Measurements from ENCODE around the gene PELI1.

DNA sequence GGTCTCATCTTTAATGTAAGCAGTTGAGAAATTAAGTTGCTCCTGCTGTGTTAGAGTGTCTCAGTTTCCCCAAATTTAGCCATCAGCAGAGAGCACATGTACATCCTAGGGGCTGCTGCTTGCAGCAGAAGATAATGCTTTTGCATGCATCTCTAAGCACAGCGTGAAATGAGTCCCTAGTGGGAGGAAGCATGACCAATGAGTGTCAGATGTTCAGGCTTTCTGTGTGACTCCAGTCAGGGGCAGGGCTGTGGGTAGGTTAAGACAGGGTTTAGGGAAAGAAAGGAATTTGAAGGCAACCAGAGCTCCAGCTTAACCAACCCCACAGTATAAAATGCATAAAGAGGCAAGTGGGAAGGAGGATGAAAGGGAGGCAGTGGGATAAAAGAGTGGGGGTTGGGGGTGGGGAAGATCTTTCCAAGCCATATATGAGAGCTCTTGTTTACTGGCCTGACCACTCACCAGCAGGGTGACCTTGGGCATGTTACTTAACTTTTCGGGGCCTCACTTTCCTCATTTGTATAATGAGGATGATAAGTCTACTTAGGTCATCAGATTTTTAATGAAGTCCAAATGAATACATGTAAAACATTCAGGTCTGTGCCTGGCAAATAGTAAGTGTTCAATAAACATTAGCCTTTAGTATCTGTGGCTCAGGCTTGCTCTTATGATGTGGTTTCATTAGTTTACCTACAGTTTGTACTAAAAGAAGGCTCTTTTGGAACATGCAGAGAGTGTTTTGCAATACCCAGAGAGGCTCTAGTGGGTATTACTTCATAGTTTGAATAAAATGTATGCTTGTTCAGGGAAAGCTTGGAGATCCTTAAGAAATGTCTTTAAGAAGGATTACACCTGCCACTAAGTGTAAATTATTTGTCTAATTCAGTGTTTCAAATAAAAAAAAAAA lies 42.7 kb upstream of the PELI1 start:
- TF ChIP-seq EP300 (conservative IDR thresholded peaks at IDR 0.05; ENCODE audit: poor library complexity, severe bottlenecking) (no peak), MXI1 (conservative IDR thresholded peaks at IDR 0.05; ENCODE audit: poor library complexity, severe bottlenecking) (no peak)
- TF ChIP-seq, protein P1, sequence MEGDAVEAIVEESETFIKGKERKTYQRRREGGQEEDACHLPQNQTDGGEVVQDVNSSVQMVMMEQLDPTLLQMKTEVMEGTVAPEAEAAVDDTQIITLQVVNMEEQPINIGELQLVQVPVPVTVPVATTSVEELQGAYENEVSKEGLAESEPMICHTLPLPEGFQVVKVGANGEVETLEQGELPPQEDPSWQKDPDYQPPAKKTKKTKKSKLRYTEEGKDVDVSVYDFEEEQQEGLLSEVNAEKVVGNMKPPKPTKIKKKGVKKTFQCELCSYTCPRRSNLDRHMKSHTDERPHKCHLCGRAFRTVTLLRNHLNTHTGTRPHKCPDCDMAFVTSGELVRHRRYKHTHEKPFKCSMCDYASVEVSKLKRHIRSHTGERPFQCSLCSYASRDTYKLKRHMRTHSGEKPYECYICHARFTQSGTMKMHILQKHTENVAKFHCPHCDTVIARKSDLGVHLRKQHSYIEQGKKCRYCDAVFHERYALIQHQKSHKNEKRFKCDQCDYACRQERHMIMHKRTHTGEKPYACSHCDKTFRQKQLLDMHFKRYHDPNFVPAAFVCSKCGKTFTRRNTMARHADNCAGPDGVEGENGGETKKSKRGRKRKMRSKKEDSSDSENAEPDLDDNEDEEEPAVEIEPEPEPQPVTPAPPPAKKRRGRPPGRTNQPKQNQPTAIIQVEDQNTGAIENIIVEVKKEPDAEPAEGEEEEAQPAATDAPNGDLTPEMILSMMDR (IDR thresholded peaks at IDR 0.05; ENCODE audit: poor library complexity, severe bottlenecking) = no peak

Data from neural cell (in vitro differentiated cells).